ENCODE measurements around the gene ADAMTS17.

The ADAMTS17 gene

DNA sequence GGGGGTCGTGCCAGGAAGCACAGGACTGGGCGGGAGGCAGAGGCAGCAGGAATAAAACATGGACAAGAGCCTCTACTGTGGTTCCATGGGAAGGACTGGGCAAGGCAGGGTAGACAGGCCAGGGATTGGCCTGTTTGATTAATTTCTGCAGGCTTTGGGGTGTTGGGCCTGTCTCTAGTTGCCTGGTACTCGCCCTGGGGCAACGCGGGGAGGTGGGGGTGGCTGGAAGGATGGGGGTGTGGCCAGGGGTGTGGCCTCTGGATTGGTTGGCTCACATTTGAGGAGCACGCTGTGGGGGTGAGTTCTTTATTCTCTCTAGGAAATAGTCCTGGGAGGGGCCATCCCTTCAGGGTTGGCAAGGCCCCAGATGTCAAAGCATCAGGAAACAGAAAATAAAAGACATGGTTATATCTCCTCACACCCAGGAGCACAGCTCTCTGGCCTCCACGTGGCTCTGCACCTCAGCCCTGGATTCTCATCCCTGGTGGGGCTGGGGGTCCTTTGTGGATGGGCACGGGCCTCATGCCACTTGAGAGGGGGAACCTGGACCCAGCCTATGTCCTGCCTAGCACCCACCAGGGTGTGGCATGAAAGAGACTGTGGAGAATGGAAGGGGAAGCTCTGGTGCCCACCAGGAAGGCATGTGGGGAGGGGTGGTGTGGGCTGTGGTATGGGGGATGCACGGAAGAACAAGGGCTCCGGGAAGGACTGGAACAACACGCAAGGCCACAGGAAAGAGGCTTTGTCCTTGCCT is 385.6 kb downstream of the ADAMTS17 start:
- Histone ChIP-seq H3K9me3 (ENCODE audit: control insufficient read depth, insufficient read depth, low read length) (0 out of 2 replicates have a peak, but pooled peaks cover 3% of the 10 kb centered on the region), H3K4me1 (ENCODE audit: insufficient read depth, low read length) (peaks cover 6% of the 10 kb centered on the region; the same call in 1 of the 2 replicates), H3K9ac (ENCODE audit: low read depth, low read length) (no peak overlapping the region), H3K36me3 (ENCODE audit: insufficient read depth, low read length) (0 out of 2 replicates have a peak, but pooled peaks cover 2% of the 10 kb centered on the region)

DNA sequence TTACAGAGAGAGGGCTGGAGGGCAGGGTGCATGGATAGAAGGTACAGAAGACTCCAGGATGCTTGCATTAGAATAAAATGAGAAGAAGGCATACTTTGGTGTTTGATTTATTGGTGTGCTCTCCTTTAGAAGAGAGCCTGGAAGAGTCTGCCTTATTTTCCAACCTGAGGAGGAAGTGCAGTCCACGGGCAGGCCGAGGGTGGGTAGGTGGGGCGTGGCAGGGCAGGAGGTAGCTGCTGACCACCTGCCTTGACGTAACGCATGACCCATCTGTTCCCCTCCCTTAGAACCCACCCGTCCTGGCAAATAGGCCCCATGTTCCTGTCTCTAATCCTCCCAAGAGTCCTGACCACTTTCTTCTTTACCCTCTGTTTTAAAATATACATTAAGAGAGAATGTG is 386.2 kb downstream of the ADAMTS17 start:
- peaks cover 6% of the 10 kb centered on the region; the same call in 1 of the 2 replicates for H3K4me1 ChIP-seq (ENCODE audit: insufficient read depth, low read length)
- 0 out of 2 replicates have a peak, but pooled peaks cover 2% of the 10 kb centered on the region for H3K36me3 ChIP-seq (ENCODE audit: insufficient read depth, low read length)
- 0 out of 2 replicates have a peak, but pooled peaks cover 3% of the 10 kb centered on the region for H3K9me3 ChIP-seq (ENCODE audit: control insufficient read depth, insufficient read depth, low read length)
- no peak overlapping the region for H3K9ac ChIP-seq (ENCODE audit: low read depth, low read length)

DNA sequence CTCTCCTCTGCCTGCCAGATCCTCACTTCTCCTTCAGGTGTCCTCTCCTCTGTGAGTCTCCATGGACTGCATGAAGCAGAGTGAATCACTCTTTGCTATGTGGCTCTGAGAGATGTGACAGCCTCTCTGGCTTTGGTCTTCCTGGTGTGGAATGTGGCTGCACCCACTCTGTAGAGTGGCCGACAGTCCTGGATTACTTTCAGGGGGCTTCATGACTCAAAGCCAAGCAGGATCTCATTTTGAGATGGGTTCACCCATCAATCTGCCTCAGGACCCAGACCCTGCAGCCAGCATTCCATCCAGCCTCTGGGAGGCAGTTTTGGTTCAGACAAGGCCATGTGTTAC is 386.6 kb downstream of the ADAMTS17 start:
- H3K9me3 ChIP-seq (ENCODE audit: control insufficient read depth, insufficient read depth, low read length), result 0 out of 2 replicates have a peak, but pooled peaks cover 3% of the 10 kb centered on the region
- H3K4me1 ChIP-seq (ENCODE audit: insufficient read depth, low read length), result peaks cover 6% of the 10 kb centered on the region; the same call in 1 of the 2 replicates
- H3K9ac ChIP-seq (ENCODE audit: low read depth, low read length), result no peak overlapping the region
- H3K36me3 ChIP-seq (ENCODE audit: insufficient read depth, low read length), result 0 out of 2 replicates have a peak, but pooled peaks cover 2% of the 10 kb centered on the region

DNA sequence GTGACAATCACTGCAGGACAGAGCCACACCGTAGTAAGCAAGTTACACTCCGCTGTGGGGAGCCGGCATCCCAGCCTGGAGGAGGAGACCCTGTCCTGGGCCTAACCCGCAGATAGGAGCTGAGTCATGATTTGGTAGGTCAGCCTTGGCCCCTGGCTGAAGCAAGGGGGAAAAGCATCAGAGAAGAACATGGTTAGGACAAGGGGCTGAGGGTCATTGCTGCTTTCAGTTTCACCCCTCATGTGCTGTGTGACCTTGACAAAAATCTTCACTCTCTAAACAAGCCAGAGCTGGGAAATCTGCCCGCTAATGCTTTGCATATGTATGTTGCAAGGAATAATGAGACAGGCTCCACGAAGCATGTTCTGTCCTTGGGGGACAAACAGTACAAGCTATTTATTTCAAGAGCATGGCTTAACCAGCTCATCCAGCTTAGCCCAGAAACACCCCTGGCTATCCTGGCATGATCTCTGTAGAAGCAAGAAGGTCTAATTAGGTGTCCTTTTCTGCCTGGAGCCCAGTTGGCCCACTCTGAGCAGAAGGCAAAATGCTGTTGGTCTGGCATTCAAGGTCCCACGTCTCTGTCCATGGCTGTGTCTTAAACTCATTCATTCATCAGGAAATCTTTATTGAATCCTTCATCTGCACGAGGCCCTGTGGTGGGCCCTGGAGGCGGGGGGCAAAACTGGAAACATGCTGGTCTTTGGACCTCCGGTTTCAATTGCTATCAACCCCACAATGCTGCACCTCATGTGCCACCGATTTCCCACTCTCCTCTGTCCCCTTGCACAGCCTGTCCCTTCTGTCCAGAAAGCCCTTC is 387.2 kb downstream of the ADAMTS17 start:
- Histone ChIP-seq H3K9ac (ENCODE audit: low read depth, low read length) (no peak overlapping the region), H3K9me3 (ENCODE audit: control insufficient read depth, insufficient read depth, low read length) (0 out of 2 replicates have a peak, but pooled peaks cover 3% of the 10 kb centered on the region), H3K36me3 (ENCODE audit: insufficient read depth, low read length) (0 out of 2 replicates have a peak, but pooled peaks cover 2% of the 10 kb centered on the region), H3K4me1 (ENCODE audit: insufficient read depth, low read length) (peaks cover 6% of the 10 kb centered on the region; the same call in 1 of the 2 replicates)

DNA sequence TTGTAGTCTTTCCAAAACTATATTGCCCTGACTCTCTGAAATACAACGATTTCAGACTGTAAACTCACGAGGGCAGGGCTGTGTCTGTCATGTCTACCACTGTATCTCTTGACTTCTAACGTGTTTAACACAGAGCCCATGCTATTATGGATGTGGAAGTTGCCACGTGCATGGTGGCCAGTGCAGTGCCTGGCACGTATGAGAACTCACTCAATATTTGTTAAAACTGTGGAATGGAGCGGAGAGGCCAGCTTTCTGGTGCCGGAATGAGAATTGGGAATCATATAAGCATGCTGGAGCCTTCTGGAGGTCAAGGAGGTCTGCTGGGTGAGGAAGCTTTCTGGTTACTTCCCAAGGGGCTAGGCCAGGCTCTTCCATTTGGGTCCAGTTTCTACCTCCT is 387.9 kb downstream of the ADAMTS17 start:
- H3K4me1 ChIP-seq (ENCODE audit: insufficient read depth, low read length), result peaks cover 6% of the 10 kb centered on the region; the same call in 1 of the 2 replicates
- no peak overlapping the region for H3K9ac ChIP-seq (ENCODE audit: low read depth, low read length)
- 0 out of 2 replicates have a peak, but pooled peaks cover 2% of the 10 kb centered on the region for H3K36me3 ChIP-seq (ENCODE audit: insufficient read depth, low read length)
- H3K9me3 ChIP-seq (ENCODE audit: control insufficient read depth, insufficient read depth, low read length), result 0 out of 2 replicates have a peak, but pooled peaks cover 3% of the 10 kb centered on the region

DNA sequence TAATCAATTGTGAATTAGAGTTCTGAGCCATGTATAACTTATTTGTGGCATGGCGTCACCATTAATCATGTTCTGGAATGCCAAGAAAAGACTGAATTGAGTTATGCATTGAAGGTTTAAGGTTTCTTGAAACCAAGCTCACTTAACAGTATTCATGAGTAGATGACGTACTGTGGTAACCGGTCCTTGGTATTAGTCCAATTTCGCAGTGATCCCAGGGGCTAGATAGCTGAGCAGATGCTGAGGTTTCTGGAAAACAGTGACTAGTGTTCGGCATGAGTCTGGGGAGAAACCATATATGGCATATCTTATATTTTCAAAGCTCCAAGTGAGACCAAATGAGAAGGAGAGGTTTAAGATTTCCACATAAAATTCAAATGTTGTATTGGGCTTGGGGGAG is 390.3 kb downstream of the ADAMTS17 start:
- Histone ChIP-seq H3K36me3 (ENCODE audit: insufficient read depth, low read length) (0 out of 2 replicates have a peak, but pooled peaks cover 2% of the 10 kb centered on the region), H3K9ac (ENCODE audit: low read depth, low read length) (no peak overlapping the region), H3K4me1 (ENCODE audit: insufficient read depth, low read length) (peaks cover 6% of the 10 kb centered on the region; the same call in 1 of the 2 replicates), H3K9me3 (ENCODE audit: control insufficient read depth, insufficient read depth, low read length) (0 out of 2 replicates have a peak, but pooled peaks cover 3% of the 10 kb centered on the region)

DNA sequence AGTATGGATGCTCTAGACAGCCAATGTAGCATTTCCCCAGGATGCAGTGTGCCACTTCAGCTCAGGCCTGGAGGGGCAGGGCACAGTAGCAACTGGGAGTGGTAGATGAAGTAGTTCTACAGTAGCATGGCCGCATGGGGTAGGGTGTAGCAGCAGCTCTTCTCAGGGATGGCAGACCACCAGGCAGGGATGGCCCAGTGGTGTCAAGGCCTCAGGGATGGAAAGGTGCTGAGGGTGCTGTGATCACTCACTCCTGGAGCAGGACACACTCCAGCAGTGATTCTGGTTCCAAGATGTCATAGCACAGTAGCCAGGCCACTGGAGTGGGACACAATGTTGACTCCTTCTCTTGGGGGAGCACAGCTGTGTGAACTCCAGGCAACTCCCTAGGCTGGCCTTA is 397.6 kb downstream of the ADAMTS17 start:
- Histone ChIP-seq H3K9me3 (ENCODE audit: control insufficient read depth, insufficient read depth, low read length) (no peaks in the 10 kb centered on the region), H3K36me3 (ENCODE audit: insufficient read depth, low read length) (no peaks in the 10 kb centered on the region), H3K4me1 (ENCODE audit: insufficient read depth, low read length) (no peaks in the 10 kb centered on the region), H3K9ac (ENCODE audit: low read depth, low read length) (no peak overlapping the region)

DNA sequence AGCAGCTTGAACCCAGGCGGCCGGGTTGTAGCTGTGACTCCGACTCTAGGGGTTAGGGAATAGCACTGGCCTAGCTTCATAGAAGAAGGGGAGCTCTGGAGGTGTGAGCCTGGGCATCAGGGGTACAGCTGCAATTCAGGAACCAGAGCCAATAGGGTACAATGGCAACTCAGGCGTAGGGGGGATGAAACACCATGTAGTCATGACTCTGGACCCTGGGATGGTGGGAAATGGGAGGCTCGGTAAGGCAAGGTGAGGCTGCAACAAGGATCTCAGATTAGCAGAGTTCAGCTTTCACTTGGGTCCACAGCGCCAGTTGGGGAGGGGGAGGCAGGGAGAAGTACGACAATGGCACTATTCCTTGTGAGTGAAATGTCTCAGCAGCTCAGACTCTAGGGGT is 398.3 kb downstream of the ADAMTS17 start:
- no peaks in the 10 kb centered on the region for H3K9me3 ChIP-seq (ENCODE audit: control insufficient read depth, insufficient read depth, low read length)
- no peak overlapping the region for H3K9ac ChIP-seq (ENCODE audit: low read depth, low read length)
- no peaks in the 10 kb centered on the region for H3K4me1 ChIP-seq (ENCODE audit: insufficient read depth, low read length)
- H3K36me3 ChIP-seq (ENCODE audit: insufficient read depth, low read length), result no peaks in the 10 kb centered on the region

DNA sequence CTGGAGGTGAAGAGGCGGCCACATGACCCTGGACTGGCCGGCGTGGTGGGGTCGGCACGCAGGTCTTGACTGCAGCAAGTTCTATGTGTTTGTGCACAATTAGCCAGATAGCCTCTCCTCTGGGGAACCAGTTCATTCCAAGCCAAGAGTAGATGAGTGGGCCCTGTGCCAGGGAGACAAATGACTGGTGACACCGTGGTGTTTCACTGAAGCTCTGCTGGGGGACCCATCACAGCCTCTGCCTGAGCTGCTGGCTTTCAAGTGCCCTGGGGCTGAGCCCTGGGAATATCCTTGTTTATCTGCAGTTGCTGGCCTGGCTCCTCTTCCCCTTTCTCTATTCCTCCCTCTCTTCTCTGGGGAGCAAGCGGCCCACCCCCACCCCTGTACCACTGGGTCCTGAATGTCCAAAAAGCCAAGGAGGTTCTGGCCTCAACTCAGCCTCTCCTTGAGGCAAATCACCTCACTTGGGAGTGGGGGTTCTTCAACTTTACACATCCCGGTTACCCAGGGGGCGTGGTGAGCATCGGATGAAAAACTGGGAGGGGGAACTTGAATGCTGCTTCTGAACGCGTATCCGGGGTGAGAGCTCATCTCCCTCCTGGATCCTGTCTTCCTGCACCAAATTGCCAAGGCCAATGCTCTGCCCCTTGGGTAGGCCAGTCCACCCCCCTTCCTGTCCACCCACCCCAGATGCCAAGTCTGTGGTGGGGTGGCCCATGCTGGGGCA is 408.9 kb downstream of the ADAMTS17 start:
- H3K36me3 ChIP-seq (ENCODE audit: insufficient read depth, low read length), result no peaks in the 10 kb centered on the region
- H3K9ac ChIP-seq (ENCODE audit: low read depth, low read length), result no peak overlapping the region
- 0 out of 2 replicates have a peak, but pooled peaks cover 4% of the 10 kb centered on the region for H3K4me1 ChIP-seq (ENCODE audit: insufficient read depth, low read length)
- no peaks in the 10 kb centered on the region for H3K9me3 ChIP-seq (ENCODE audit: control insufficient read depth, insufficient read depth, low read length)

DNA sequence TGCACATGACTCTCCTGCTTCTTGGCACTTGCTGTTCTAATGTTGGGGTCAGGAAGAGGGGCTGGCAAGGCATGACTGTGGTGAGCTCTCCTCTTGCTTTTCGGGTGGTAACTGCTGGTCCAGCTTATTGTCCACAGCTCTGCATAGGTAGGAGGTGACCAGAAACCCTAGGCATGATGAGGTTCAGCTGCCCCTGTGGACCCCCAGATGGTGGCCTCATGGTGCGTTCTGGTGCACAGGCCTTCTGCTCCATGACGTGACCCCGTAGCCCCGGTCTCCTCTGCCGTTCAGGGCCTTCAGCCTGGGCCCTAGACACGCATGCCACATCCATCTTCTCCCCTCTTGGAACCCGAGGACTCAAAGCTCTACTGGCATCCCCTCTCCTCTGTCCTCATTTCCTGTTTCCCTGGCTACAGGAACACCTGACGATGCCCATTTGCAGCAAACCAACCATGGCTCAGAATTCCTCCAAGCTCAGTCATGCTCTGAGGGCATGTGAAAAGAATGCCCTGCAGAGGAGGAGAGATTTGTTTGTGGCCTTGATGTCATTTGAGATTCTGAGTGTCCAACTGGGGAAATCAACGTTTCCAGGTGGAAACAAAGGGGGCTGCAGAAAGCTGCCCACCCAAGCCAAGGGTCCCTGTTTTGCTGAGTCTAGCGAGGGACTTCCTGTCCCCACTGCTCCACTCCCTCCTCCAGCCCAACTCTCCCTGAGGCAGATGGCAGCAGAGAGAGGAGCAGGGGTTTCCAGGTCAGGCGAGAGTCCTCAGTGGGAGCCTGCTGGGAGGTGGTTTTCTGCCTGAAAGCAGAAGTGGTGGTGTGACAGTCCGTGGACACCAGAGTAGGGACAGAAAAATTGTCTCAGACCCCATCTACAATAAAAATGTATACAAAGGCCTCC is 409.8 kb downstream of the ADAMTS17 start:
- Histone ChIP-seq H3K4me1 (ENCODE audit: insufficient read depth, low read length) (0 out of 2 replicates have a peak, but pooled peaks cover 4% of the 10 kb centered on the region), H3K36me3 (ENCODE audit: insufficient read depth, low read length) (no peaks in the 10 kb centered on the region), H3K9ac (ENCODE audit: low read depth, low read length) (no peak overlapping the region), H3K9me3 (ENCODE audit: control insufficient read depth, insufficient read depth, low read length) (no peaks in the 10 kb centered on the region)

DNA sequence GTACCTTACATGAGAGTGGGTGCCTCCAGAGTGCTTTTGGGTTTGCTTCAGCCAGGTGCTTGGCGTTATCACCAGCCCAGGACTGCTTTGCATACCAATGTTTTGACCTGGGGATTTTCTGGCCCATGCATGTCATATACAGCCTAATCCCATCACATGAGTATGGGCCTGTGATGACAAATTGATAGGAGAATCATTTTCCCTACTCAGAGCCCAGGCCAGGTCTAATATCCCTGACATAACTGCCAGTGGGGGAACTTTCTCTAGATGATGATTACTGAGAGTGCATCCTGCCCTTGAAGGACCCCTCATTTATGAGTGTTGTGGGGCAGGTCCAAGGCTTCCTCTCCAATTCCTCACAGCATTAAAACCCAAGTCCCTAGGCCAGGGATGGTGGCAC is 411.1 kb downstream of the ADAMTS17 start:
- Histone ChIP-seq H3K9me3 (ENCODE audit: control insufficient read depth, insufficient read depth, low read length) (no peaks in the 10 kb centered on the region), H3K9ac (ENCODE audit: low read depth, low read length) (no peak overlapping the region), H3K4me1 (ENCODE audit: insufficient read depth, low read length) (0 out of 2 replicates have a peak, but pooled peaks cover 4% of the 10 kb centered on the region), H3K36me3 (ENCODE audit: insufficient read depth, low read length) (no peaks in the 10 kb centered on the region)

DNA sequence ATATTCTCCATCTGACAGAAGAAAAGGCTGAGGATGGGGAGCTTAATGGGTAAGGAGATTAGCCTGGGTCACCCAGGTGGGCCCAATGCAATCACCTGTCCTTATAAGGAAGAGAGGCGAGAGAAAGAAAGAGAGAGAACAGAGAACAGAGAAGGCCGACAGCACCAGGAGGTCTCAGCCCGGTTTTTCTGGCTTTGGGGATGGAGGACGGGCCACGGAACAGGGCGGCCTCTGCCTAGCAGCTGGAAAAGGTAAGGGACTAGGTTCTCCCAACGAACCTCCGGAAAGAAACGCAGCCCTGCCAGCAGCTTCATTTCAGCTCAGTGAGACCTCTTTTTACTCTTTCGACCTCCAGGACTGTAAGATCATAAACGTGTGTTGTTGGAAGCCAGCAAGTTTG is 412.5 kb downstream of the ADAMTS17 start:
- Histone ChIP-seq H3K4me1 (ENCODE audit: insufficient read depth, low read length) (0 out of 2 replicates have a peak, but pooled peaks cover 4% of the 10 kb centered on the region), H3K36me3 (ENCODE audit: insufficient read depth, low read length) (no peaks in the 10 kb centered on the region), H3K9ac (ENCODE audit: low read depth, low read length) (peak overlapping the region; percentile 48; the same call in 1 of the 2 replicates), H3K9me3 (ENCODE audit: control insufficient read depth, insufficient read depth, low read length) (no peaks in the 10 kb centered on the region)

DNA sequence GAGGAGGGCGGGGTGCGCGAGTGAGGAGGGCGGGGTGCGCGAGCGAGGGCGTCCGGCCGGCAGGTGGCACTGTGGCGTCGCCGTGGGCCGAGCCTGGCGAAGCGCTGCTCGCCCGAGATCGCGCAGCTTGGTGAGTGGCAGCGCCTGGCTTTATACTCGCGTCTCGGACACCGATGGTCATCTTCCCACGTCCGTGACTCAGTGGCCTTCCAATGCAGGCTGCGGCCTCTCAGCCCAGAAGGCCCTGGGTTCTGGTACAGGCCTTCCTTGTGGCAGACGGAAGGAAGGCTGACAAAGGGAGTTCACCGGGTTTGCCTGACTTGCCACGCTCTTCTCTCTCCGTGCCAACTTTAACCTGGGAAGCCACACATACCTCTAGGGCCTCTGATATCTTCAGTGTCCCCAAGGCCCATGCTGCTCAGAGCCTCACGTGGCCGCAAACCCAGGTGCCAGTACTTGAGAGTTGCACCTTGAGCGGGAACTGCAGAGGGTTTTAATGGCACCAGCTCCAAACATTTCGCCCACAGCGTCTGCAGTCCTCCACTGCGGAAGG is 413.3 kb downstream of the ADAMTS17 start:
- H3K9ac ChIP-seq (ENCODE audit: low read depth, low read length), result peak overlapping the region; percentile 48
- 0 out of 2 replicates have a peak, but pooled peaks cover 4% of the 10 kb centered on the region for H3K4me1 ChIP-seq (ENCODE audit: insufficient read depth, low read length)
- no peaks in the 10 kb centered on the region for H3K36me3 ChIP-seq (ENCODE audit: insufficient read depth, low read length)
- no peaks in the 10 kb centered on the region for H3K9me3 ChIP-seq (ENCODE audit: control insufficient read depth, insufficient read depth, low read length)

All from ES-I3 (cell line).